NCI-H128 (cell line): Measurements from ENCODE around the gene GM2A.
"Not testable (repeated sequence)": the region's sequence is repeated elsewhere in the genome, so short reads cannot be mapped to it uniquely, and the experiment has no call there.

ENCODE experiments used
- DNase-seq: peaks from one replicate; lab custom pipeline; 2025; ENCODE audit not compliant: unreplicated experiment; lab: John Stamatoyannopoulos, UW

The GM2A gene

GRCh38 chr5:151284392-151284967 is 31.5 kb downstream of the GM2A start:
- DNase-seq: no peak

- no peak for DNase-seq
Observed at GRCh38 chr5:151285683-151286082, 32.7 kb downstream of the GM2A start.

GRCh38 chr5:151286246-151286645 is 33.3 kb downstream of the GM2A start:
- no peak for DNase-seq

GRCh38 chr5:151288180-151288579 is 35.2 kb downstream of the GM2A start:
- DNase-seq: no peak

GRCh38 chr5:151293624-151294023 is 40.6 kb downstream of the GM2A start:
- no peak for DNase-seq

GRCh38 chr5:151295138-151295537 is 42.2 kb downstream of the GM2A start:
- DNase-seq: no peak

GRCh38 chr5:151295791-151296477 is 42.9 kb downstream of the GM2A start:
- no peak for DNase-seq

- no peak for DNase-seq
Observed at GRCh38 chr5:151296478-151296830, 43.5 kb downstream of the GM2A start.

- DNase-seq: no peak
Observed at GRCh38 chr5:151296974-151297373, 44.0 kb downstream of the GM2A start.

- DNase-seq: no peak
Observed at GRCh38 chr5:151298063-151298855, 45.3 kb downstream of the GM2A start.

GRCh38 chr5:151303666-151304065 is 50.7 kb downstream of the GM2A start, which contains the start of gene SLC36A3:
TSS of gene SLC36A3 (minus strand) at chr5:151303766. CDS start at chr5:151303354, 412 bp downstream.
- no peak for DNase-seq

GRCh38 chr5:151309266-151309665 is 56.3 kb downstream of the GM2A start:
- DNase-seq: not testable (repeated sequence)

GRCh38 chr5:151309821-151310220 is 56.8 kb downstream of the GM2A start:
- not testable (repeated sequence) for DNase-seq

GRCh38 chr5:151310932-151311331 is 57.9 kb downstream of the GM2A start:
- DNase-seq: no peak

GRCh38 chr5:151312756-151313324 is 59.9 kb downstream of the GM2A start:
- no peak for DNase-seq

- DNase-seq: no peak
Observed at GRCh38 chr5:151313357-151313756, 60.4 kb downstream of the GM2A start.

- peak; percentile 17 for DNase-seq
Observed at GRCh38 chr5:151315998-151316597, 63.1 kb downstream of the GM2A start.

- no peak for DNase-seq
Observed at GRCh38 chr5:151317871-151318270, 64.9 kb downstream of the GM2A start.

GRCh38 chr5:151318850-151319732 is 66.1 kb downstream of the GM2A start:
- no peak for DNase-seq
